HG02981 (cell line): Measurements from ENCODE around the gene KAT2B.

ENCODE experiments used
- ATAC-seq: cut with Tn5 transposase; IDR thresholded peaks from one replicate; pipeline ENCODE4 v1.9.1; 2021; ENCODE audit warnings: mild to moderate bottlenecking, moderate library complexity; ENCODE audit not compliant: unreplicated experiment

The KAT2B gene

DNA sequence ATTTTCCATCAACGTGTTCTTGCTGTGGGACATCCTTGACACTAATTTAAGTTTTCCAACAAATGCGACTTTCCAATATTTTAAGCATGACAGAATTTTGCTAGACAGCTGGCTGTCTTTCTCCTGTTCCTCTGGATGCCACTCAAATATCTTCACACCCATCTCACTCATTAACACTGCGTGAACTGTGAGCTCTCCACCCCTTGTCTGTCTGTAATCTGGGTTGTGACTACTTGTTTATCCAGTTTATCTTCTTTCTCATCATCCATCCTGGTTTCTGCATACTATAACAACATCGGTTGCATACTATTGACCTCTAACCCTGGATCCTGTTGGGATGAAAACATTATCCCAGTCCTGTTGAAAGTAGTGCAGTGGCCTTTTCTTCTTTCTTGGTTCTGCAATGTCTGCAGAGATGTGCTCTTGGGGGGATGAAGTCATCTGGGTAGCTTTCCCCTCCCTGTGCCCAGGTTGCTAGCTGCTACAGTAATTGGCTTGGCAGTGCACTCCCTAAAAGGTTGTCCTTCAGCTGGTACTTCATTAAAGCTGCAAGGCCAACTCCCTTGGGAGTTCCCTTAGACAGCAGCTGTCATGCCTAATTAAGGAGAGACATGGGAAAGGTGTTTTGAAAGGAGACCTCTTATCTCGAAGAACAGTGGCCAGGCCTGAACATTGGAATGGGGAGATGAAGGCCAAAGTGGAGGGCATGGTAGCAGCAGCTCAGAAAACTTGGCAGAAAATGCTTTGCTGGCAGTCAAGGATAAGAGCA is 24.7 kb downstream of the KAT2B start:
- ATAC-seq = no peak

DNA sequence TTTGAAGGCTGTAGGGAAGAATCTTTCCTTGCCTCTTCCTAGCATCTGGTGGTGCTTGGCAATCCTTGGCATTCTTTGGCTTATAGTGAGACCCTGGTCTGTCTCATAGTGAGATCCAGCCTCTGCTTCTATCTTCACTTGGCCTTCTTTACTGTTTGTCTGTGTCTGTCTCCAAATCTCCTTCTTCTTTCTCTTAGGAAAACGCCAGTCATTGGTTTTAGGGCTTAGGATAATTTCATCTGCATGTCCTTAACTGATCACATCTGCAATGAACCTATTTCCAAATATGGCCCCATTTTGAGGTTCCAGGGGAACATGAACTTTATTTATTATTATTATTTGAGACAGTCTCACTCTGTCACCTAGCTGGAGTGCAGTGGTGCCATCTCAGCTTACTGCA is 25.8 kb downstream of the KAT2B start:
- no peak for ATAC-seq

DNA sequence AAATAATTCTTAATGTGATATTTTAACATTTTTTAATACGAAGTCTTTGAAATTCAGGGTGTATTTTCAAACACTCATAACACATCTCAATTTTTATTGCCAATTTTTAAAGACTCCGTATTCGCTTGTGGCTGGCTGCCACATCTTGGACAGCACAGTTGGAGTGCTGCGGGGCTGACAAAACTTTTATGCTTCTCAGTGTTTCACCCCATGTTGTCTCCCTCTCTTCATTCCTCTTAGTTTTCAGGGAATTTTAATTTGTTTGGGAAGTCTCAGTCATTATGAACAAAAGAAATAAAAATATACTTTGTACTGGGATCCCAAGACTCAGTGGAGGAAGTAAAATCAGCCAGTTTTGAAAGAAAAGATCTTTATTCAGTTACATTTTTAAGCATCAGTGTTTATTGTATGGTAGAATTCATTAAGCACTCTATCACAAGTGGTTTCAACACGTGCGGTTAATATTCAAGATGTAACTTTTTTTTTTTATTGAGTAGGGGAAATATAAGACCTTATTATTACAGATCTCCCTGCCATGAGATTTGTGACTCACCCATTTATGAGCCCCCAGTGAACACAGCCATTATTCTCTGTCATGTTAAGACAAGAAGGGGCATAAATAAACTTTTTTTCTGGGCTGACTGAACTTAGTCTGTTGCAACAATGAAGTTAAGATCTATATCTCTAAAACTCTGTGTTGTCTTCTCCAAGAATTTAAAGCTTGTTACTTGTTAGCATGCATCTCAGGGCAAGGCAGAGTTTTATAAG is 26.8 kb downstream of the KAT2B start:
- no peak for ATAC-seq

DNA sequence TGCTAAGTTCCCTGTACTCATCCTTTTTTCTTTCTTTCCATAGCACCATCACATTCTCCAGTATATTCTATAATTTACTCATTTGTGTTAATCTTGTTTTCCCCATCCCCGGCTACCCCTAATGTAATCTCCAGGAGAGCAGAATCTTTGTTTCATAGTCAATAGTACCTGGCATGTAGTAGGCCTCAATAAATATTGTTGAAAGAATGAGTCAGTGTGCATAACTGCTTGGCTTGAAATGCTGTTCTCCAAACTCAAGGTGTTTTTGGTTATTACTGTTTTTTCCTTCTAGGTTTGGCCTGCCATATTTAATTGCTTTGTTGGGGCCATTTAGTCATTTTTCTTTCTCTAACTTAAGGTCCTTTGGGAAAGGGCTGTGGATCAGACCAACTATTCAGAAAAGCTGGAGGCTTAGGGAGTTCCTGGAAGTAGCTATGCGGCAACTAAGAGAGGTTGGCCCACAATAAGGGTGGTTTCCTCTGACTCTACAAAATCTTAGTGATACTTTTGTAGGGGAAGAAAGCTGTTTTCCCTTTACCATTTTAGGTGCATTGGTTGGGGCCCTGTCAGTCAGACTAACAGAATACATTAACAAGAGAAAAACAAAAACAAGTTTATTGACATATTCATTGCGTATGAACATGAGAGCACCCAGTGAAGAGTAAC is 28.4 kb downstream of the KAT2B start:
- no peak for ATAC-seq

DNA sequence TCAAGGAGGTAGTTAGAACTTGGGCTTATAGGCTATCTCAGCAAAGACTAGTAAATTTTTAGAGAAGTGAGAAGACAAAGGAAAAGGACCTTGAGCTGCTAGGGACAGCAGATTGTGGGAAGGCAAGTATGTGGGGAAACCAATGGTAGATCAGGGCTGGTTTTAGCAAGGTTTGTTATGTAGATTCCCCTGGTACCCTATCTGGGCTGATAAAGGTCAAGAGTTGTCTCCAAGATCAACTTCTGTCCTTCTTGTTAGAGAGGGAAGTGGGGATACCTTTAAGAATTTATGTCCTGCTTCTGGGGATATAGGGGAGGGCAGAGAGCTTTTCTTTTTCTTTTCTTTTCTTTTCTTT is 28.9 kb downstream of the KAT2B start:
- no peak for ATAC-seq

DNA sequence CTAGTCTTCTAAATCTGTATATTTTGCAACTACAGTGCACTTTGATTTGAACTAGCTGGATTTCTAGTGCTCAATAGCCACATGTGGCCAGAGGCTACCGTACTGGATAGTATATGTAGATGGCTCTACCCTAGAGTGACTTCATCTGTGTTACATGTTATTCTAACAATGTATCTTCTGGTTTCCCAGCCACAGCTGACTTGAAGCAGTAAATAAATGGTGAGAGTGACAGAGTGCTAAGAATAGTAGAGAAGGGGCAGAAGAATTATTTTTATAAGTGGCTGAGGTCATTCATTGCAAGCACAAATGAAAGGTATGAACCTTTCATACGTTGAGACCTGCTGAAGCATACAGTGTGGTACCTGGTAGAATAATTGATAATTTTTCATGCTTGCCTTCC is 30.9 kb downstream of the KAT2B start:
- no peak for ATAC-seq

DNA sequence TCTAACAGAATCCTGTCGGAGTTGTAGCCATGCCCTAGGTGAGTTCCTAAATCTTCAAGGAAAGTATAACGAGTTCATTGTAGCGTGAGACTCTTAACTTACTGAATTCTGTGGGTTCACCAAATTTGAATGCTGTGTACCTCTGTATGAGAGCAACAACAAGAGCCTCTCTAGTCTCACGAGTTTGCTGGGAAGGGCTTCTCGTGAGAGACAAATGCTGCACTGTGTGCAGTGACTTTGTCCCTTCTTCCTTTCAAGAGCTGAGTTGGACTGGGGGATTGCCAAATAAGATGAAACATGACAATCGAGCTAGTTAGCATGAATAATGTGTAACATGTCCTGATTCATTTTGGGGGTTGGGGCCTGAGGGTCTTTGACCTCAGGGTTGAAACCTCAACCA is 32.2 kb downstream of the KAT2B start:
- ATAC-seq = no peak

DNA sequence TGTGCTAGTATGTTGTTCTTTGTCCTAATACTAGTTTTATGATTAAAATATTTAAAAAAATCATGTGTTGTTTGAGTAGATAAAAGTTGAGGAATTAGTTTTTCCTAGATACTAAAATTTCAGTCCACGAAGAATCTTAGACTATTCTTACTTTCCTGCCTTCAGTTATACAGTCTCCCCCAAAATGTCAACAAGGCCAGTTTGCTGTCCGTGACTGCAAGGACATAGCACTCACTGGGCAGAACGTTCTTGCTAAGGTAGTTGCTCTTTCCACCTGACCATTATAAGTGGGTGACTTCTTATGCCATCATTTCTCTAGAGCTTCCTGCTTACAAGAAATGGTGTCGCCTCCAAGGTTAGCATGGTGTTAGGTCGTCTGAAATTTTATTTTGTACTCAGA is 32.8 kb downstream of the KAT2B start:
- no peak for ATAC-seq

DNA sequence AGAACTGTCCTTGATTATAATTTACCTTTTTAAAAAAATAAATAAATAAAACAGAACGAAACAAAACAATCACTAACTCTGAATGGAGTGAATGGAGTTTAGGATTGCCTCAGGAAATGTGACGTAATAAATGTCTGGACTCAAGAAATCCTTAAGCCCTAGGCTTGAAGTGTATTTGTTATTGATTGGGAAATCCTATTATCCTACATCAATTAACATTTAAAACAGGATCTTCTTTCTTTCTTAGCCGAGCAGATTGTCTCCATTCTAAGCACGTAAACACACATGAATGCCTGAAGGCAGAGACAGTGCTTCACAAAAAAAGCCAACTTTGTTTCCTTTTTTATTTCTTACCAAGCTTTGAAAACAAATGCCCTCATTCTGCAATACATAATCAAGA is 33.4 kb downstream of the KAT2B start:
- no peak for ATAC-seq

DNA sequence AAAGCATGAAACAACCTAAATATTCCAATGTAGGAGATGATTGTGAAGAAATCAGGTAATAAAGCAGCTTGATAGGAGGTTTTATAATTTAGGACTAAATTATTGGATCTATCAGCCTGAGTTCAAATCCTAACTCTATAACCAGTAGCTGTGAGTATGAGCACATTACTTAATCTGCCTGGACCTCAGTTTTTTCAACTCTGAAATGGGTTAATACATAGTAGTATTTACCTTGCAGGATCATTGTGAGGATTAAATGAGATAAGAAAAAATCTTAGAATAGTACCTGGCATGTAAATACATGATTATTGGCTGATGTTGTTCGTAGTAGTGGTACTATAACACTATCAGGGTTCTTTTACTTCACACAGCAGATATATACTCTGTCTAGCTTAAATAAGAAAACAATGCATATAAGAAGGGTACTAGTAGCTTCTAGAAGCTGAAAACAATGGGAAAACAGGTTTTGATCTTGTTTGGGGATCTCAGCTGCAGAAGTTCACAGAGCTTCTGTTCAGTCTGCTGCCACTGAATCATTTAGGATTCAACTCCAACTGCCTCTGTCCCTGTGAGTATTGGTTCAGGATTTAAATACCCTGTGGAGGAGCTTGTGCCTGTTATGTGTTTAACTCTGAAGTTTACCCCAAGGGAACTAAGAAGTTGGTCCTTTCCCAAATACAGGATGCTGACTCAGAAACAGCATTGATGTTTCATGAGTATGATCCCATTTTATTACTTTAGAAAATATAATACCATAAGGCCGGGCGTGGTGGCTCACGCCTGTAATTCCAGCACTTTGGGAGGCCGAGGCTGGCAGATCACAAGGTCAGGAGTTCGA is 34.2 kb downstream of the KAT2B start:
- no peak for ATAC-seq

DNA sequence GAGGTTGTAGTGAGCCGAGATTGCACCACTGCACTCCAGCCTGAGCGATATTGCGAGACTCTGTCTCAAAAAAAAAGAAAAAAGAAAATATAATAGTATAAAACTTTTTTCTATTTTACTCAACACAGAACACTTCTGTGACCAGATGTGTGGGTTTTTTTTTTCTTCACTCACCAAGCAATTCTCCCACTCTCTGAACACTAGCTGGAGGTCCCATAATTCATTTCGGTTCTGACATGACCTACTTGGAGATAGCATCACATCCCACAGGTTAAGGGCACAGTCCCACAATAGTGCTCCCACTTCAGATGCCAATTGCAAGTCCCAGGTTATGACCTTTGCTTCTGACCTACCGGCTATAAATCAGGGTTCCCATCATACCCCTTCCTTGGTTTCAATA is 35.0 kb downstream of the KAT2B start:
- ATAC-seq = no peak

DNA sequence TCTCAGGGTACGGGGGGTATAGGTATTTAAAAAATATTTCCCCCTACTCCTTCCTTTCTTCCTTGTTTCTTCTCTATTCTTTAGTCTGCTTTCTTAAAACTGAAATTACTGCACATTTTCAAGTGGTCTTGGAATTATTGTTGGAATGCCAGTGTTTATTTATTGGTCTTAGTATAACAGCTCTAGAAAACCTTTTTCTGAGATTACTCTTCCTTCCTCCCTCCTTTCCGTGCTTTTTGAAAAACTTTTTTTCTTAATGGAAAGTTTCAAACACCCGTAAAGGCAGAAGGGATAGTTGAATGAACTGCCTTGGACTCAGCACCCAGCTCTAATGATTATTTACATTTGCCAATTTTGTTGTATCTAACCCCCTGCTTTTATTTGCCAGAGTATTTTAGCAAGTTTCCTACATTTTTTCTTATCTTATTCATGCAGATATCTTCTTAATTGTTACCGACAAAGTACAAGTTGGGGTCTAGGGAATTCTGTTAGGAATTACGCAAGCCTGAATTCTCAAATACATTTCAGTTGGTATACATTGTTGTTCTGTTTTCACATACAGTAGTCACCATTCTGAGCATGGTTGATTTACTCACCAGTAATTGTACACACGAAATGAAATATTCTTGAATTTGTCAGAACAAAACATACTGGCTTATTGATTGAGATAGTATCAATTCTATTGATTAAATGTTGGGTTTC is 36.2 kb downstream of the KAT2B start:
- no peak for ATAC-seq

DNA sequence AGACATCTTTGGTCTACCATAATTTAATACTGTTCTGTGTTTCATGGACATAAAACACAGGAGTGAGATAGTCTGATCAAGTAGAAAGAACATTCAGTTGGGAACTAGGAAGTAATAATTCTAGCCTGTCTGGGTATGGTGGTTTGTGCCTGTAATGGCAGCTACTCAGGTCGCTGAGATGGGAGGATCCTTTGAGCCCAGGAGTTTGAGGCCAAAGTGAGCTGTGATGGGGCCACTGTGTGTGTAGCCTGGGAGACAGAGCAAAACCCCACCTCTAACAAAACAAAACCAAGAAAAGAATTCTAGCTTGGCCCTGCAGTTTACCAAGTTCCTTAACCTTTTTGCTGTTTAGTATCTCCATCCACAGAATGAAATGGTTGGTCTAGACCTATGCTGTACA is 36.8 kb downstream of the KAT2B start:
- no peak for ATAC-seq

DNA sequence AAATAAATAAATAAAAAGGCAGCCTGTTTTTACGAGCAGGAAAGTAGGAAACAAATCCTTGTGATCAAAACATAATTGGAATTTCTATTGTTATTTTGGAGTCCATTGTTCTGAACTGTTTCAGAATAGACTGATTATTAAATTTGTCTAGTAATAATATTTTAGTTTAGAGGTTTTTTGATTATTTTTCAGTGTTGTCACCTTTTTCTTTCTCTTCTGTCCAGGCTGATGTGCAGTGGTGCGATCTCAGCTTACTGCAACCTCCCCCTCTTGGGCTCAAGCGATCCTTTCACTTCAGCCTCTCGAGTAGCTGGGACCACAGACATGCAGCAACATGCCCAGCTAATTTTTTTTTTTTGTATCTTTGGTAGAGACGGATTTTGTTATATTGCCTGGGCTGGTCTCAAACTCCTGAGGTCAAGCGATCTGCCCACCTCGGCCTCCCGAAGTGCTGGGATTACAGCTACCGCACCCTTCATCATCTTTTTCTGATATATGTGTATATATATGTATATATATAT is 38.0 kb downstream of the KAT2B start:
- ATAC-seq = no peak

DNA sequence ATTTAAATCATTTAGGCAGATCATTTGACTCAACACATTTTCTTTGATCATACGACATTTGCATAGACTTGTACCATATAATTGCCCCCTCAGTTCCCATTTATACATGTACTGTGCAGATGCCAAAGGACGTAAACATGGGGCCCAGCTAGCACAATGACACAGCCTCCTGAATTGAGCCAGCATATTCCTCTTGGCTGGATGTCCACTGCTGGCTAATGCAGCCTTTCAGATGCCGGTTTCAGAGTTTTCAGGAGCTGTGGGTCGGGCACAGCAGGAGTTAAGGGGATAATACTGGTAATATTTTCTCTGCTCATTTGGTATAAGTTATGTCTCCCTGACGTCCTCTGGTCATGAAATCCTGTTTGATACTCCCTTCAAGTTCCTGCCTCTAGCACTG is 39.4 kb downstream of the KAT2B start:
- no peak for ATAC-seq

DNA sequence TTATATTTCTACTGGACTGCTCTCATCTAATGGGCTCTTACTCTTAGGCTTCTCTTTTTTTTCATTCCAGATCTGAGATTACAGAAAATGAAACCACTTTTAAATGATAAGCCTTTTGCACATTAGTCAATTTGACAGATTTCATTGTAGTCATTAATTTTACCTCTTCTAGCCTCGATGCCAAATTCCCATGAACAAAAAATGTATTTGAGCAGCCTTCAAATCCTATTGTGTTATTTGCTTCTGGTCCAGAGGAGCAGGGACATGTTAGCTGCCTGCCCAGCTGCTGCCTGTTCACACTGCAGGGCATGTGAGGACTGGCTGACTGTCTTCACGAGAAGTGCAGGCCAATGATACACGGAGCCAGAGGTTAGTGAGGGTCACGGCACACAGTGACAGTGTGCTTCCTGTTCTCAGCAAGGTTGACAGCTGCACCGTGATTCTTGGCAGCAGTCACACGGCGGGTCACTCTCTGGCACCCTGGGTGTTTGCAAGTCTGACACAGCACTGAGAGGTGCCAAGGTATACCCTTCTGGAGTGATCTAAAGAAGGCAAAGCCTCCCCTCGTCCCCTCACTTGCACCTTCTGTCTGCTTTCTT is 40.8 kb downstream of the KAT2B start:
- peak; percentile 97 for ATAC-seq

DNA sequence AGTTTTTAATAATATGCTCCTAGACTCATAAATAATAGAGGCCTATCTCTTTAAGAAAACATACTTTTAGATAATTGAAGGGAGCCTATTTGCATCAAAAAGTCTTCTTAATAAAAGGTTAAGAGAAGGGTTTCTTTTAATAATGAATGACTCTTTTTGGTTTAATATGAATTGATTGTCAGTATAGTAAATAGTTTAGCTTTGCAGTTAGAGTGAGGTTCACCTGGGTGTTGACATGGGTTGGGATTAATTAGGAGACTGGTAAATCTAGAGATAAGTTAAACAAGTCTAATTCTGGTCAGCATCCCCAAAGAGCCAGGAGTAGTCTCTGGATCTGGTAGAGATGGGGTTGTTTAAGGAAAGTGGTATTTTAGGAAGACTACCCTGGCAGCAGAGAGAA is 43.0 kb downstream of the KAT2B start:
- ATAC-seq = no peak

DNA sequence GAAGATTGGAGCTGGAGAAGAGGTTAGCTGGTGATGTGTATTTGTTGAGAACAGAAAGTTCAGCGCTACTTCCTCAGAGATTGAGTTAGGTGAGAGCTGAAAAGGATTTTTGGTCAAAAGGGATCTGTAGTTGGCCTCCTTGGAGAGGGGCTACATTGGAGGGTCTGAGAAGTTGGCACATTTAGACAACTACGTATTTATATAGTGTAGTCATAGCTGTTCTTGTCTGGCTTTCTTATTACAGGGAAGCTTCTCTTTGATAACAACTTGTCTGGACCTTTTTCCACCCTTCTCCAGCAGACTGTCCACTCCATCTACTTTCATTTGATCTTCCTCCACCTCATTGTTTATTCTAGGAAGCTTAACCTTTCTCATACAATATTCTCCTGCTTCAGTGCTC is 43.7 kb downstream of the KAT2B start:
- ATAC-seq = no peak

DNA sequence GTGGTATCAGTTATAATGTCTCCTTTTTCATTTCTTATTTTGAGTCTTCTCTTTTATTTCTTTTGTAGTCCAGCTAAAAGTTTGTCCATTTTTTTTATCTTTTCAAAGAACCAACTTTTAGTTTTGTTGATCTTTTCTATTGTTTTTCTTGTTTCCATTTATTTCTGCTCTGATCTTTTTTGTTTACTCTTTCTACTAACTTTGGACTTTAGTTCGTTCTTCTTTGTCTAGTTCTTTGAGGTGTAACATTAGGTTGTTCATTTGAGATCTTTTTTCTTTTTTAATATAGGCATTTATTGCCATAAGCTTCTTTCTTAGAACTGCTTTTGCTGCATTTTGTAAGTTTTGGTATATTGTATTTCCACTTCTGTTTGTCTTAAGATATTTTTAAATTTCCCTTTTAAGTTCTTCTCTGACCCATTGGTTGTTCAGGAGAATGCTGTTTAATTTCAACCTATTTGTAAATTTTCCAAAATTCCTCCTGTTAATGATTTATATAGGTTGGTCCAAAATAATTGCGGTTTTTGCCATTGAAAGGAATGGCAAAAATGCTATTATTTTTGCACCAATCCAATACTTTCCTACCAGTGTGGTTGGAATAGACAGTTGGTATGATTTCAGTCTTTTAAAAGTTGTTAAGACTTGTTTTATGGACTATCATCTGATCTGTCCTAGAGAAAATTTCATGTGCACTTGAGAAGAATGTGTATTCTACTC is 51.2 kb downstream of the KAT2B start:
- no peak for ATAC-seq
